Thymus (tissue), 11 donors: ENCODE measurements around the gene CUX1. TPM values are rescaled to one million over a fixed set of nuclear protein-coding genes. Genes with fewer than 3 reads are reported as not detected.
A peak's percentile ranks its signal among the peaks of the same experiment; 100 is the strongest.

Source experiments
- DNase-seq, 9 donors: peaks; one replicate each; pipeline ENCODE4 v3.0.0-alpha.2; 2013; ENCODE audit warnings: low spot score in 9 of 9, low read depth in 6 of 9, missing footprints in 1 of 9
- H3K27ac ChIP-seq, 2 donors: one replicate each; pipeline ENCODE4 v1.5.1; 2013; ENCODE audit warnings: control low read depth in 1 of 2, low read depth in 1 of 2, low read length in 1 of 2, mild to moderate bottlenecking in 1 of 2, moderate library complexity in 1 of 2
- H3K27me3 ChIP-seq, 2 donors: one replicate each; pipeline ENCODE4 v1.5.1; 2013; ENCODE audit warnings: low read length in 1 of 2; ENCODE audit not compliant: control insufficient read depth in 2 of 2, insufficient read depth in 1 of 2
- H3K36me3 ChIP-seq, 2 donors: one replicate each; pipeline ENCODE4 v1.5.1; 2013; ENCODE audit warnings: low read length in 1 of 2, mild to moderate bottlenecking in 1 of 2, moderate library complexity in 1 of 2; ENCODE audit not compliant: control insufficient read depth in 2 of 2, insufficient read depth in 2 of 2
- H3K4me1 ChIP-seq, 2 donors: one replicate each; pipeline ENCODE4 v1.5.1; 2013; ENCODE audit warnings: low read length in 2 of 2; ENCODE audit not compliant: control insufficient read depth in 2 of 2, insufficient read depth in 2 of 2
- H3K4me3 ChIP-seq, 2 donors: one replicate each; pipeline ENCODE4 v1.5.1; 2013; ENCODE audit warnings: low read length in 2 of 2, control low read depth in 1 of 2, mild to moderate bottlenecking in 1 of 2
- H3K9me3 ChIP-seq, 2 donors: one replicate each; pipeline ENCODE4 v1.5.1; 2013; ENCODE audit warnings: low read length in 1 of 2, mild to moderate bottlenecking in 1 of 2; ENCODE audit not compliant: control insufficient read depth in 2 of 2, insufficient read depth in 1 of 2
- WGBS: extraction: QIAGEN DNeasy Blood & Tissue Kit; methylation state at CpG from one replicate; pipeline ENCODE4 v1.1.7; 2013; 5-methylcytosine and 5-hydroxymethylcytosine counted together
- polyA plus RNA-seq: library from polyadenylated mRNA; stranded (reverse); fragments of 200-250 nt; gene quantifications from one replicate; pipeline ENCODE4 v1.2.3, GENCODE V29; 2013
- total RNA-seq: library from RNA; stranded (reverse); fragments of 120-200 nt; gene quantifications from one replicate; pipeline ENCODE4 v1.2.4, GENCODE V29; 2013
- donor health status: healthy.

CUX1 gene
- total and polyA plus RNA-seq, 2 donors = 27.8 to 35.0 TPM

DNA sequence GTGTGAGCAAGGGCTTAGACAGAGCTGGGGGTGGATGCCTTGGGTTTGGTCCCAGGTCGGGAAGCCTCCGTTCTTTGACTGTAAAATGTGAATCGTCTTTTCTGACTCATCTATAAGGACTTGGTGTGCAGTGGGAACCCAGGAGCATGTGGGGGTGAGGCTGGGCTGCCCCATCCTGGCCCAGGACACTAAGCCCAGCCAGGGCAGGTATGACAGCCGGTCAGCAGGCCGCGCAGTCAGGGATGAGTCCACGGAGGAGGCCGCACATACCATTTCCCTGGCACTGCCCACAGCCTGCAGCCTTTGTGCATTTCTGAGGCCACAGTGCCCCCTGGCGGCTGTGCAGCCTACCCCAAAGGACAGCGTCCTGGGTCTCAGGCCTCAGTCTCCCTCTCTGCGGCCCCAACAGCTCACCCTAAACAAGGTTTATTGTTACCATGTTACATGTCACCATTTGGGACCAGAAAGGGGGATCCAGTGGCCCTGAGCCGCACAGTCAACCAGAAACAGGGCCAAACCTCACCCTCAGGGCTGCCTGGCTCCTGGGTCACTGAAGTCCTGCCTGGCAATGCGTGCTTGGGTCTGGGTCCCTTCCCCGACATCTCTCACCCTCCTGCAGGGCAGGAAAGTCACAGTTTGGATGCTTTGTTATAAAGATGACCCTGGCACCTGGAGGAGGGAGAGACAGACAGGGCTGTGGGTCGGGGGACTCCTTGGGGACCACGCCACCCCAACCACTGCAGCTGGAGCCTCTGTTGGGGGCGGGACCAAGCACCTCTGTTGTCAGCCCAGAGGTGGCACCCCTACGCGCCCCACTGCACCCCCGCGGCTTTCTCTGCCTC lies 454.9 kb downstream of the CUX1 start:
- Histone ChIP-seq H3K4me1 (peaks cover 3 to 11% of the 10 kb centered on the region in 2 donors), H3K27me3 (no peaks in the 10 kb centered on the region), H3K4me3 (no peak overlapping the region), H3K27ac (no peak overlapping the region), H3K36me3 (no peaks in the 10 kb centered on the region), H3K9me3 (no peaks in the 10 kb centered on the region)
- DNase-seq = peak in 5 of 9 donors; percentile 37 to 80 (median 69)
- 62% methylated on average over 21 of the region's 21 CpGs for WGBS

DNA sequence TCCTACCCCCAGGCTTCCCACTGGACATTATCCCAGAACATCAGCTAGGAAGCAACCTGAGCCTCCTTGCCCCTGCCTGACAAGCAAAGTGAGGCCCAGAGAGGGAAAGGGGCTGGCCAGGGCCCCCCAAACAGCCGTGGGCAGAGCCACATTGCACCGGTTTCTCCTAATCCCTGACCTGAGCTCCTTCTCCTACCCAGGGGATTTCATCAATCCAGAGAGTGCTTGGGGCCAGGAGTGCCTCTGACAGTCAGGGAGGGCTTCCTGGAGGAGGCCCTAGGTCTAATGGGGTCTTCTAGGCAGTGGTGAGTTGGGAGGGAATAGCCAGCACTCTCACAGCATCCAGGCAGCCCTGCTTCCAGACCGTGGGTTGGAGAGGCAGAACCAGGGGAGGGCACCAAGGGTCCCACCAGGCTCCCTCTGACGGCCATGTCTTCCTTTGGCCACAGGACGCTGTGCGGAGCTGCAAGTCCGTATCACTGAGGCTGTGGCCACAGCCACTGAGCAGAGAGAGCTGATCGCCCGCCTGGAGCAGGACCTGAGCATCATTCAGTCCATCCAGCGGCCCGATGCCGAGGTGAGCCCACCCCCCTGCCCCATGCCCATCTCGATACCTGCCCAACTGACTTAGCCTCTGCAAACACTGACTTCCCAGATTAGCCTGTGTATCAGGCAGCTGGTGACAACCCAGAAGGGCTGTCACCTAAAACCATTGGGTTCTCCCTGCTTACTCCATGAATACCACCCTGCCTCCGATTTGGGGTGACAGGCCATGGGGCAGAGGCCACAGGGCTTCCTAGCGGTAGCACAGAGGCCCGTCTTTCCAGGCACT lies 455.7 kb downstream of the CUX1 start:
- Histone ChIP-seq H3K9me3 (no peaks in the 10 kb centered on the region), H3K4me3 (no peak overlapping the region), H3K27ac (no peak overlapping the region), H3K27me3 (no peaks in the 10 kb centered on the region), H3K36me3 (no peaks in the 10 kb centered on the region), H3K4me1 (peaks cover 3 to 7% of the 10 kb centered on the region in 2 donors)
- 94% methylated on average over 16 of the region's 16 CpGs for WGBS
- DNase-seq = no peak

DNA sequence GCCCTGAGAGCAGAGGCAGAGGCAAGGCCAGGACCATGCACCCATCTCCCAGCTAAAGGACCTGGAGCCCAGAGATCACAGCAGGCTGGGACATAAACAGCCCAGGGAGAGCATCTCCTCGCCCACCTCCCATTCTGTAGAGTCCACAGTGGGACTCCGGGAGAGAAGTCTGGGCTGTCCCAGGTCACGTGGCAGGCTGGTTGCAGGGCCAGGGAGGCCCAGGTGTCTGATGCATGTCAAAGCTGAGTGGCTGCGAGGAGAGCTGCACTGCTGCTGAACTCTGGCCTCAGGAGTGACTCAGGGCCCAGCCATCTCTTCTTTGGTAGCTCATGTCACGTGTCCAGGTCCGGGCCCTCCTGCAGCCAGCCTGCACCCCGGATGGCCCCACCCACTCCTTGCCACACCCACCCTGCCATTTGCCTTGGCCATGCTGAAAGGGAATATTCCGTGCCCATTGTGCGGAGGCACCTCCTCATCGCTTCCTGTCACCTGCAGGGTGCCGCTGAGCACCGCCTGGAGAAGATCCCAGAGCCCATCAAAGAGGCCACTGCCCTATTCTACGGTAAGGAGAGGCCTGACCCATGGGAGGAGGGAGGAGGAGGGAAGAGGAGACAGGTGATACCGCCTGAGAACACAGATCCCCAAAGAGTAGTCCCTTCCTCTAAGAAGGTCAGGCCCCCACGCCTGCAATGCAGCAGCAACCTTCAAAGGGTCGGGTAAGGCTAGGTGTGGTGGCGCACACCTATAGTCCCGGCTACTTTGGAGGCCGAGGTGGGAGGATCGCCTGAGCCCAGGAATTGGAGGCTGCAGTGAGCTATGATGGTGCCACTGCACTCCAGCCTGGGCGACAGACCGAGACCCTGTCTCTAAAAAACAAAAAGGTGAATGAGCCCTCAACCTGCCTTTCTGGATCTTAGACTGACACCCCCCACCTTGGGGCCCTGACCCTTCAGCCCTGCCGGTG lies 456.6 kb downstream of the CUX1 start:
- no peak for DNase-seq
- no peaks in the 10 kb centered on the region for H3K4me1 ChIP-seq
- H3K27ac ChIP-seq = no peak overlapping the region
- 88% methylated on average over 23 of the region's 23 CpGs for WGBS
- H3K4me3 ChIP-seq = no peak overlapping the region
- no peaks in the 10 kb centered on the region for H3K9me3 ChIP-seq
- H3K36me3 ChIP-seq = no peaks in the 10 kb centered on the region
- H3K27me3 ChIP-seq = no peaks in the 10 kb centered on the region

DNA sequence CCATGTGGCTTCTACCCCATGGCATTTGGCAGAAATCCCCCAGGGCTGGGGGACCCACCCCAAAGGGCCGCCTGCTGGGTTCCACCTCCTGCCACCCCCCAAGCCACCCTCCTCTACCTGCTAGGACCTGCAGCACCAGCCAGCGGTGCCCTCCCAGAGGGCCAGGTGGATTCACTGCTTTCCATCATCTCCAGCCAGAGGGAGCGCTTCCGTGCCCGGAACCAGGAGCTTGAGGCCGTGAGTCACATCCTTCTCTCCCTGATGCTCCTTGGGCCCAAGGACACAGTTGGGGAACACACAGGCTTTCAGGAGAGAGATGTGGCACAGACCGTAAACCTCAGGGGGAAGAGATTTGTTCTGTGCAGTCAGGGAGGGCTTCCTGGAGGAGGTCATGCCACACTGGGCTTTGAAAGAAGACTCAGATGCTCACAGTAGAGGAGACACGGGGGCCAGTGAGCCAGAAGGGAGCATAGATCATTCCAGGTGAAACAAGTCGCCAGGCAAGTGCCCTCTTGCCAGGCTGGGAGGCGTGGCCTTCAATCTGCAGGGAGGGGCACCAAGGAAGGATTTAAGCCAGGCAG lies 457.8 kb downstream of the CUX1 start:
- H3K27me3 ChIP-seq = no peaks in the 10 kb centered on the region
- WGBS = 93% methylated on average over 10 of the region's 10 CpGs
- no peak for DNase-seq
- no peak overlapping the region for H3K4me3 ChIP-seq
- no peaks in the 10 kb centered on the region for H3K36me3 ChIP-seq
- H3K9me3 ChIP-seq = no peaks in the 10 kb centered on the region
- H3K4me1 ChIP-seq = peaks cover 0 to 7% of the 10 kb centered on the region in 2 donors
- H3K27ac ChIP-seq = no peak overlapping the region

DNA sequence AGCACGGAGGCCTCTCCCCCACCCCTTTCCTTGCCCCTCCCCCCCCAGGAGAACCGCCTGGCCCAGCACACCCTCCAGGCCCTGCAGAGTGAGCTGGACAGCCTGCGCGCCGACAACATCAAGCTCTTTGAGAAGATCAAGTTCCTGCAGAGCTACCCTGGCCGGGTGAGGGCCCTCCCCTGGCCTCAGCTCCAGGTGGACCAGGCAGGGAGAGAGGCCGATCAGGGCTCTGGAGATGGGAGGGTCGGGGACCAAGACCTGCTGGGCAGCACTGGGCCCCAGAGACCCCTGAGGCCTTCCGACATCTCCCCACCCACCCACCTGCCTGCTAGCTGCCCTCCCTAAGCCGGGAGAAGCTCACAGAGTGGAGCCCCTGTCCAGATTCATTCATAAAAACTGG lies 460.5 kb downstream of the CUX1 start:
- Histone ChIP-seq H3K4me3 (no peak overlapping the region), H3K36me3 (no peaks in the 10 kb centered on the region), H3K4me1 (peaks cover 0 to 7% of the 10 kb centered on the region in 2 donors), H3K27ac (no peak overlapping the region), H3K9me3 (no peaks in the 10 kb centered on the region), H3K27me3 (no peaks in the 10 kb centered on the region)
- 95% methylated on average over 10 of the region's 10 CpGs for whole genome bisulfite sequencing
- no peak for DNase-seq

DNA sequence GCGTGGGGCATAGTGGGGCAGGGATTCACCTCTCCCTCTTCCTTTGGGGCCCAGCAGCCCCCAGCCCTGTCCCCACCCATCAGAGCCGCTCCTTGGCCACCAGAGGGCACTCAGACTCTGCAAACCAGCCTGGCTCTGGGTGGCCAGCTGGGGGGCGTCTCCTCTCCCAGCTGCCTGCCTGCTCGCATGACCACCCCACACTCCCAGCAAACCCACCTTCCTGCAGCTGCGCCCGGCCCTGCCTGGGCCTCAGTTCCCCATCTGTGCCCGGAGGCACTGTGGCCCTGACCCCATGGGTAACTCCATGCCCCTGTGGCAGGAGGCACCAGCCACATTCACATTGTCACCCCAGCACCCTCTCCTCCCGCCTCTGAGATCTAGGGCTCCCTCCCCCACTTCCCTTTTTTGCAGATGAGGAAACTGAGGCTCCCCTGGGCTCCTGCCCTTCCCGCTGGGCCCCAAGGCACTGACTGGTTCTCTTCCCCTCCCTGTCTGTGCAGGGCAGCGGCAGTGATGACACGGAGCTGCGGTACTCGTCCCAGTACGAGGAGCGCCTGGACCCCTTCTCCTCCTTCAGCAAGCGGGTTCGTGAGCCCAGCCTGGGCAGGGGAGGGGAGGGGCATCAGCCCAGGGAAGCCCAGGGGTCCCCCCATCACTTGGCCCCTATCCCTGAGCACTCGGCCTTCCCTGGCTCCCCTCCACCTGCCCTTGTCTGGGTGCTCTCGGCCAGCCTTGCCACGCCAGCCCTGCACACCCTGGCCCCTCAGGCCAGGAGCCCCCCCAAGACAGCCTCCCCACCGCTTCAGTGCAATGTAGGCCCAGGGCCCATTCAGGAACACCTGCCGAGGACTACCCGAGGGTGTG lies 462.3 kb downstream of the CUX1 start:
- DNase-seq = peak in 8 of 9 donors; percentile 39 to 80 (median 63)
- Histone ChIP-seq H3K9me3 (no peaks in the 10 kb centered on the region), H3K4me1 (peaks cover 0 to 12% of the 10 kb centered on the region in 2 donors), H3K27me3 (peaks cover under 1 to 11% of the 10 kb centered on the region in 2 donors), H3K27ac (no peak overlapping the region), H3K36me3 (no peaks in the 10 kb centered on the region), H3K4me3 (no peak overlapping the region)
- 65% methylated on average over 22 of the region's 23 CpGs for WGBS

DNA sequence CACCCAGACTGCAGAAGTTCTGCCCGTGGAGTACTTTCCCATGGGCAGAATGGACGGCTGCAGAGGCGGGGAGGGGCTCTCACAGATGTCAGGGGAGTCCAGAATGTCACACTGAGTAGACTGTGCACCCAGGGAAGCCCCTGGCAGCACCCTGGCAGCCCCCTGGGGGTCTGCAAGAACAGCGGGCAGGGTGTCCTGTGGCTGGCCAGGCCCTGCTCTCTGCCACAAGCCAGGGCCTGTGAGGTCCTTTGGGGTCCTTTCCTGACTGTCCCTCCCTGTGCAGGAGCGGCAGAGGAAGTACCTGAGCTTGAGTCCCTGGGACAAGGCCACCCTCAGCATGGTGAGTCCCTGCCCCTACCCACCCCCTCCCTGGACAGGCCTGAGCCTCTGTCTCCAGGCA lies 463.1 kb downstream of the CUX1 start:
- peaks cover 0 to 19% of the 10 kb centered on the region in 2 donors for H3K4me1 ChIP-seq
- no peak overlapping the region for H3K27ac ChIP-seq
- H3K27me3 ChIP-seq = peaks cover 7 to 19% of the 10 kb centered on the region in 2 donors
- no peak for DNase-seq
- no peaks in the 10 kb centered on the region for H3K9me3 ChIP-seq
- H3K4me3 ChIP-seq = no peak overlapping the region
- 98% methylated on average over 5 of the region's 5 CpGs for WGBS
- no peaks in the 10 kb centered on the region for H3K36me3 ChIP-seq

DNA sequence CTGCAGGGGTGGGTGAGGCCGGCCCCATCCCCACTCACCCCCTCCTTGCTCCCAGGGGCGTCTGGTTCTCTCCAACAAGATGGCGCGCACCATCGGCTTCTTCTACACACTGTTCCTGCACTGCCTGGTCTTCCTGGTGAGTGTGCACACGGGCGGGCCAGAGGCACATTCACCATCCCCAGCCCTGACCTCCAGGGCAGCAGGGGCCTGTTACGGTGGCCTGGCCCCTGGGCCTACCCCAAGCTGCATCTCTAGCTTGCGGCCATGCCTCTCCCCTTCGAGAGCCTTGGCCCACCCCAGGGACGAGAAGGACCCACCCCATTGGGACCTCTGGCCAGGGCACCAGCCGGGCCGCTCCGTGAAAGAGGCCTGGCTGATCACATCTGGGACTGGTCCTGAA lies 464.4 kb downstream of the CUX1 start:
- 95% methylated on average over 14 of the region's 14 CpGs for WGBS
- H3K4me3 ChIP-seq = no peak overlapping the region

More for the DNA sequence above, 464.4 kb downstream of the CUX1 start:
- H3K4me1 ChIP-seq = peaks cover 0 to 26% of the 10 kb centered on the region in 2 donors
- peaks cover 16 to 29% of the 10 kb centered on the region in 2 donors for H3K27me3 ChIP-seq
- no peaks in the 10 kb centered on the region for H3K9me3 ChIP-seq
- no peaks in the 10 kb centered on the region for H3K36me3 ChIP-seq
- DNase-seq = no peak
- no peak overlapping the region for H3K27ac ChIP-seq
